GM23338 (cell line): ENCODE measurements around the gene CAPZB. TPM values are rescaled to one million over a fixed set of nuclear protein-coding genes. Genes with fewer than 3 reads are reported as not detected.
A peak's percentile ranks its signal among the peaks of the same experiment; 100 is the strongest.

ENCODE experiments used
- ATAC-seq: fragments of 200-7000 bp; cut with Tn5 transposase; 3 replicates; pipeline ENCODE4 v1.9.1; 2020
- DNase-seq: peaks from one replicate; pipeline ENCODE4 v3.0.0-alpha.2; 2015; ENCODE audit warnings: low spot score
- H2AFZ ChIP-seq: fragments of 200-600 bp; sonication (generic); 2 replicates; pipeline ENCODE4 v1.8.0; 2016; ENCODE audit warnings: antibody characterized with exemption, mild to moderate bottlenecking, moderate library complexity
- H3F3A ChIP-seq: fragments of 200-600 bp; sonication (generic); replicated peaks from 2 replicates; pipeline ENCODE4 v1.8.0; 2017; ENCODE audit warnings: antibody characterized with exemption, mixed run types, low read depth
- H3K27ac ChIP-seq: fragments of 200-600 bp; sonication (generic); 2 replicates; pipeline ENCODE4 v1.6.1; 2016; ENCODE audit warnings: low read depth
- H3K27me3 ChIP-seq: fragments of 200-600 bp; sonication (generic); 2 replicates; pipeline ENCODE4 v1.8.0; 2016; ENCODE audit warnings: mild to moderate bottlenecking, mixed run types, moderate library complexity; ENCODE audit not compliant: insufficient read depth
- H3K36me3 ChIP-seq: fragments of 200-600 bp; sonication (generic); 2 replicates; pipeline ENCODE4 v1.8.0; 2016; ENCODE audit warnings: mild to moderate bottlenecking; ENCODE audit not compliant: insufficient read depth
- H3K4me1 ChIP-seq: fragments of 200-600 bp; sonication (generic); 2 replicates; pipeline ENCODE4 v1.8.0; 2016; ENCODE audit warnings: mild to moderate bottlenecking, moderate library complexity; ENCODE audit not compliant: insufficient read depth
- H3K4me2 ChIP-seq: fragments of 200-600 bp; sonication (generic); 2 replicates; pipeline ENCODE4 v1.7.1; 2017; ENCODE audit warnings: mixed run types
- H3K4me3 ChIP-seq: fragments of 200-600 bp; sonication (generic); 2 replicates; pipeline ENCODE4 v1.6.1; 2016; ENCODE audit warnings: mixed run types
- H3K79me2 ChIP-seq: fragments of 200-600 bp; sonication (generic); replicated peaks from 2 replicates; pipeline ENCODE4 v1.8.0; 2017; ENCODE audit warnings: mild to moderate bottlenecking; ENCODE audit not compliant: insufficient read depth
- H3K9me2 ChIP-seq: fragments of 200-600 bp; sonication (generic); 2 replicates; pipeline ENCODE4 v1.8.0; 2017; ENCODE audit not compliant: insufficient read depth
- H4K20me1 ChIP-seq: fragments of 200-600 bp; sonication (generic); replicated peaks from 2 replicates; pipeline ENCODE4 v1.8.0; 2017; ENCODE audit warnings: mild to moderate bottlenecking; ENCODE audit not compliant: insufficient read depth
- H3K27ac Mint-ChIP-seq: 2 replicates; pipeline ENCODE4 v1.8.0; 2020; ENCODE audit warnings: inconsistent platforms, mild to moderate bottlenecking, moderate library complexity, mixed read lengths
- H3K27me3 Mint-ChIP-seq: 3 replicates; pipeline ENCODE4 v1.8.0; 2022; ENCODE audit warnings: low read depth, mild to moderate bottlenecking, moderate library complexity, mixed read lengths, inconsistent platforms; ENCODE audit not compliant: insufficient read depth, poor library complexity
- H3K36me3 Mint-ChIP-seq: 3 replicates; pipeline ENCODE4 v1.8.0; 2021; ENCODE audit warnings: low read depth, mild to moderate bottlenecking, inconsistent platforms, moderate library complexity, mixed read lengths
- H3K4me1 Mint-ChIP-seq: 3 replicates; pipeline ENCODE4 v1.8.0; 2020; ENCODE audit warnings: mild to moderate bottlenecking, inconsistent platforms, mixed read lengths
- H3K4me3 Mint-ChIP-seq: 3 replicates; pipeline ENCODE4 v1.8.0; 2021; ENCODE audit warnings: moderate library complexity, mild to moderate bottlenecking, inconsistent platforms, mixed read lengths
- H3K9me3 Mint-ChIP-seq: 3 replicates; pipeline ENCODE4 v1.8.0; 2020; ENCODE audit warnings: moderate library complexity, mild to moderate bottlenecking, inconsistent platforms, mixed read lengths
- CREB1 ChIP-seq: fragments of 250-450 bp; sonication (Bioruptor Pico); IDR thresholded peaks from 2 replicates; pipeline ENCODE4 v1.5.0; 2020; ENCODE audit warnings: low read depth, mild to moderate bottlenecking, moderate library complexity
- CTCF ChIP-seq, 2 experiments: fragments of 200-600 bp in 1 of 2; sonication (generic) in 1 of 2; conservative IDR thresholded peaks; 2 replicates each; pipeline versions ENCODE4 v1.5.1 to v1.6.1; 2016 to 2017; ENCODE audit warnings: antibody characterized with exemption in 2 of 2, low read depth in 2 of 2, mild to moderate bottlenecking in 2 of 2, moderate library complexity in 1 of 2
- EZH2 ChIP-seq: fragments of 200-600 bp; sonication (generic); IDR thresholded peaks from one replicate; pipeline ENCODE4 v1.8.0; 2017; ENCODE audit warnings: antibody characterized with exemption, mild to moderate bottlenecking, low read depth; ENCODE audit not compliant: unreplicated experiment
- NANOG ChIP-seq: IDR thresholded peaks from 2 replicates; pipeline ENCODE4 v1.6.1; 2016; ENCODE audit warnings: antibody characterized with exemption, borderline replicate concordance
- ZNF462 ChIP-seq: fragments of 250-450 bp; sonication (Bioruptor Pico); IDR thresholded peaks from 2 replicates; pipeline ENCODE4 v1.5.0; 2020; ENCODE audit warnings: mild to moderate bottlenecking, moderate library complexity
- polyA plus RNA-seq: library from polyadenylated mRNA; unstranded; fragments of >200 nt; fragmentation: Nextera tagmentation; extraction: Ambion mirVana; gene quantifications from 2 replicates; pipeline ENCODE4 v1.2.1, GENCODE V29; 2016
- total RNA-seq: library from RNA; depleted of rRNA; stranded (reverse); fragments of >200 nt; shearing (Covaris generic); gene quantifications from 2 replicates; pipeline ENCODE4 v1.2.3, GENCODE V29; 2014

Gene CAPZB
- total and polyA plus RNA-seq, 2 experiments from 2014 or later, result 195 to 348 TPM

DNA sequence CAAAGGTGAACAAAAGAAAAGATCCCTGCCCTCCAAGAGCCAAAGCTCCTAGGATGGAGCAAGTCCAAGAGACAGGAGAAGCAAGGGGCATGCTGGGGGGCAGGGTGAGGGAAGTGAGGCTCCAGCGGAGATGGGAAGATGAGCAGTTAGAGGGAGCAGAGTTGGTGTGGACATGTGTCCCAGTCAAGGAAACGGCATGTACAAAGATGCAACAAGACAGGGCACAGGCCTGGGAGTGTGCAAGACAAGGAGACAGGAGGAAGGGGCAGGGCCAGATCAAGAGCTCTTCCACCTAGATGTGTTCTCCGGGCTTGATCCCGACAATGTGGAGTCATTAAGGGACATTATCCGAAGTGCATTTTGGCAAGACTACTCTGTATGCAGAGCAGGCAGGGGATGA, 82.1 kb downstream of the CAPZB start (continued):
- TF ChIP-seq ZNF462 (CRISPR knock-in tag) (no peak), NANOG (no peak)

GRCh38 chr1:19402031-19402813, 83.1 kb downstream of the CAPZB start:
- Histone ChIP-seq H3K27me3 (no peaks in the 10 kb centered on the region), H3K27ac (peak overlapping the region; percentile 93), H3K4me1 (peaks cover 54% of the 10 kb centered on the region), H2AFZ (no peak overlapping the region), H3K9me2 (no peaks in the 10 kb centered on the region), H3K4me2 (peak overlapping the region; percentile 63), H3K79me2 (peaks cover 89% of the 10 kb centered on the region), H3F3A (peaks cover 4% of the 10 kb centered on the region; the same call in 1 of the 2 replicates), H3K4me3 (no peak overlapping the region), H4K20me1 (peaks cover 40% of the 10 kb centered on the region), H3K36me3 (no peaks in the 10 kb centered on the region)
- ATAC-seq (no peak), DNase-seq (no peak)
- Mint-ChIP-seq H3K4me1 (peaks cover 72% of the 10 kb centered on the region), H3K36me3 (peaks cover 31% of the 10 kb centered on the region), H3K27me3 (peaks cover 2% of the 10 kb centered on the region), H3K4me3 (peak overlapping the region; percentile 33; the same call in 1 of the 3 replicates), H3K27ac (peak overlapping the region; percentile 86), H3K9me3 (no peaks in the 10 kb centered on the region; the same call in 2 of the 3 replicates)
- TF ChIP-seq EZH2 (no peak), CTCF (conservative IDR thresholded peaks at IDR 0.05; ENCODE audit: low read depth in 2 of 2) (no peak), NANOG (no peak), ZNF462 (CRISPR knock-in tag) (no peak), CREB1 (CRISPR knock-in tag) (no peak)
